Loucy (cell line): ENCODE measurements around the gene WASF3.

Source experiments
- H2AFZ ChIP-seq: fragments of 200-600 bp; sonication (generic); 2 replicates; pipeline ENCODE4 v1.6.0; 2016; ENCODE audit warnings: antibody characterized with exemption, mild to moderate bottlenecking, low read length, moderate library complexity
- H3F3A ChIP-seq: fragments of 200-600 bp; 2 replicates; pipeline ENCODE4 v1.6.0; 2016; ENCODE audit warnings: antibody characterized with exemption, low read depth, mild to moderate bottlenecking
- H3K27me3 ChIP-seq: fragments of 200-600 bp; sonication (generic); 2 replicates; pipeline ENCODE4 v1.6.1; 2014; ENCODE audit warnings: low read length, mild to moderate bottlenecking; ENCODE audit not compliant: insufficient read depth, poor library complexity, severe bottlenecking
- H3K36me3 ChIP-seq: fragments of 200-600 bp; sonication (generic); 2 replicates; pipeline ENCODE4 v1.6.1; 2016; ENCODE audit warnings: low read length; ENCODE audit not compliant: insufficient read depth
- H3K4me1 ChIP-seq: fragments of 200-600 bp; sonication (generic); 2 replicates; pipeline ENCODE4 v1.5.1; 2014; ENCODE audit warnings: low read length, mild to moderate bottlenecking; ENCODE audit not compliant: insufficient read depth, poor library complexity, severe bottlenecking
- H3K4me2 ChIP-seq: fragments of 200-600 bp; sonication (generic); 2 replicates; pipeline ENCODE4 v1.6.0; 2014; ENCODE audit warnings: antibody characterized with exemption, low read length, low read depth, mild to moderate bottlenecking; ENCODE audit not compliant: poor library complexity, severe bottlenecking
- H3K4me3 ChIP-seq: fragments of 200-600 bp; sonication (generic); 2 replicates; pipeline ENCODE4 v1.5.1; 2014; ENCODE audit warnings: low read length, mild to moderate bottlenecking, mixed read lengths; ENCODE audit not compliant: poor library complexity, severe bottlenecking
- H3K79me2 ChIP-seq: fragments of 200-600 bp; sonication (generic); 2 replicates; pipeline ENCODE4 v1.6.1; 2014; ENCODE audit warnings: low read length; ENCODE audit not compliant: insufficient read depth
- H3K9ac ChIP-seq: fragments of 200-600 bp; sonication (generic); 2 replicates; pipeline ENCODE4 v1.6.0; 2014; ENCODE audit warnings: mild to moderate bottlenecking, low read depth, low read length, moderate library complexity; ENCODE audit not compliant: poor library complexity, severe bottlenecking
- H3K9me2 ChIP-seq: fragments of 200-600 bp; sonication (generic); replicated peaks from 2 replicates; pipeline ENCODE4 v1.6.1; 2016; ENCODE audit warnings: low read depth, low read length, mixed read lengths
- H3K9me3 ChIP-seq: fragments of 200-600 bp; sonication (generic); 2 replicates; pipeline ENCODE4 v1.6.1; 2014; ENCODE audit warnings: mild to moderate bottlenecking, antibody characterized with exemption, low read length, low read depth; ENCODE audit not compliant: insufficient read depth
- H4K20me1 ChIP-seq: fragments of 200-600 bp; sonication (generic); 2 replicates; pipeline ENCODE4 v1.6.0; 2014; ENCODE audit warnings: antibody characterized with exemption, low read length, mild to moderate bottlenecking; ENCODE audit not compliant: insufficient read depth, poor library complexity, severe bottlenecking
- CTCF ChIP-seq: fragments of 200-600 bp; sonication (generic); conservative IDR thresholded peaks from 2 replicates; pipeline ENCODE4 v1.5.1; 2014; ENCODE audit warnings: mild to moderate bottlenecking, antibody characterized with exemption, low read length
- EZH2phosphoT487 ChIP-seq: fragments of 200-600 bp; IDR thresholded peaks from 2 replicates; pipeline ENCODE4 v1.6.1; 2018; ENCODE audit warnings: antibody characterized with exemption, mild to moderate bottlenecking, moderate library complexity, borderline replicate concordance

The WASF3 gene

GRCh38 chr13:26557051-26557392 is 461 bp upstream of the WASF3 start:
- Histone ChIP-seq H4K20me1 (no peaks in the 10 kb centered on the region), H3K4me1 (no peaks in the 10 kb centered on the region), H3K9me2 (no peaks in the 10 kb centered on the region), H3K9me3 (no peaks in the 10 kb centered on the region), H3K36me3 (no peaks in the 10 kb centered on the region), H3K27me3 (no peaks in the 10 kb centered on the region), H3F3A (no peaks in the 10 kb centered on the region), H3K4me2 (no peak overlapping the region), H3K9ac (no peak overlapping the region), H2AFZ (no peak overlapping the region), H3K79me2 (no peaks in the 10 kb centered on the region), H3K4me3 (no peak overlapping the region)
- TF ChIP-seq EZH2phosphoT487 (no peak), CTCF (no peak)

DNA sequence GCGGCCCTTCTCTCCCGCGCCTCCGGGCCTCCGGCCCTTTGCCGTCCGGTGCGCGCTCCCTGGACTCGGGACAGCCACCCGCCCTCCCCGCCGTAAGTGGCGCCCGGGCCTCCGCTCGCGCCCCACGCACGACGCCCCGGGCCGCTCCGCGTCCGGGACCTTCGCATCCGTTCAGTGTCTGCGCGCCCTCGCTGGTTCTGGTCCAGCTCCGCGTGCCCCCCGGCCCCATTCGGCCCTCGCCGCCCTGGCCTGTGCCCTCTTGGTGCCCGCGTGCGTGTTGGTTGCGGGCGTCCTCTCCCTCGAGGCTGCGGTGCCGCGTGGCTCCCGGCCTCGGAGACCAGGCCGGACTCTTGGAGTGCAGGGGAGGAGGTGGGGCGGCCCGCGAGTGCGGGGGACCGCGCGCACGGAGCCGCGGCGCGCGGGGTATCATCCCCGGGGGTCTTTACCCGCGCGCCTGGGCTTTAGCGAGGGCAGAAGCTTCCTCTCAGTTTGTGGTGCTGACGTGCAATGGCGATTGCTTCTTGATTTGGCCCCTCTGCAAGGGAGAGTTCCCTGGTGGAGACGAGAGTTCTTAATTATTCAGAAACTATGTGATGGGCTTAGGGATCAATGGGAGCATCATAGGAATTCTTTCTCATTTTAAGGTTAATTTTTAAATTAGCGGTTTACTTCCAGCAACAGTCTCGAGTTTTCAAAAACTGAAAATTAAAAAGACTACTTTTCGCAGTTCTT is 757 bp downstream of the WASF3 start:
- Histone ChIP-seq H3K4me3 (no peak overlapping the region), H2AFZ (no peak overlapping the region), H3K9me2 (no peaks in the 10 kb centered on the region), H3K4me2 (no peak overlapping the region), H3K36me3 (no peaks in the 10 kb centered on the region), H3K27me3 (no peaks in the 10 kb centered on the region), H4K20me1 (no peaks in the 10 kb centered on the region), H3F3A (no peaks in the 10 kb centered on the region), H3K79me2 (no peaks in the 10 kb centered on the region), H3K4me1 (no peaks in the 10 kb centered on the region), H3K9ac (no peak overlapping the region), H3K9me3 (no peaks in the 10 kb centered on the region)
- TF ChIP-seq CTCF (no peak), EZH2phosphoT487 (no peak)

- Histone ChIP-seq H3K9me3 (no peaks in the 10 kb centered on the region), H3K4me2 (no peak overlapping the region), H3K9me2 (no peaks in the 10 kb centered on the region), H3K79me2 (no peaks in the 10 kb centered on the region), H3F3A (no peaks in the 10 kb centered on the region), H3K4me3 (no peak overlapping the region), H3K36me3 (no peaks in the 10 kb centered on the region), H3K9ac (no peak overlapping the region), H2AFZ (no peak overlapping the region), H3K27me3 (no peaks in the 10 kb centered on the region), H3K4me1 (no peaks in the 10 kb centered on the region), H4K20me1 (no peaks in the 10 kb centered on the region)
- no peak for TF ChIP-seq CTCF
- no peak for TF ChIP-seq EZH2phosphoT487
Observed at GRCh38 chr13:26558987-26559386, 1.5 kb downstream of the WASF3 start.
